ENCODE measurements around the gene VPS13C.

Gene VPS13C

DNA sequence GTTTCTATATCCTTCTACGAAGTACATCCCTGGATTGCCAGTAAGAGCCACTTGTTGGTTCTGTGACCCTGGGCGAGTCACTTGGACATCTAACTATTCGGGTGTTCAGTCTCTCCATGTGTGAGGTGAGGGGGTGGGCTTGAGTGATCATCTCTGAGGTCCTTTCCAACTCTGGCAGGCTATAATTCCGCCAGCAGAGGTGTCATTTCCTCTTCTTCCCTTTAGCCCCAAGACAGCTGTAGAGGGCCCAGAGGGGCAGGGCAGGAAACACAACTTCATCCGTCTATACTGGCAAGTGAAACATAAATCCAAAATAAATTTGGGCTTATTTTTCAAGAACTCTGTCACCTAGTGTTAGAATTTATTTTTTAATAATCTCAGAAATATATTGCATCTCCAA lies 44.6 kb upstream of the VPS13C start:
- no peak overlapping the region for H3K4me3 ChIP-seq (ENCODE audit: low read depth, low read length)
- TF ChIP-seq, protein P1, sequence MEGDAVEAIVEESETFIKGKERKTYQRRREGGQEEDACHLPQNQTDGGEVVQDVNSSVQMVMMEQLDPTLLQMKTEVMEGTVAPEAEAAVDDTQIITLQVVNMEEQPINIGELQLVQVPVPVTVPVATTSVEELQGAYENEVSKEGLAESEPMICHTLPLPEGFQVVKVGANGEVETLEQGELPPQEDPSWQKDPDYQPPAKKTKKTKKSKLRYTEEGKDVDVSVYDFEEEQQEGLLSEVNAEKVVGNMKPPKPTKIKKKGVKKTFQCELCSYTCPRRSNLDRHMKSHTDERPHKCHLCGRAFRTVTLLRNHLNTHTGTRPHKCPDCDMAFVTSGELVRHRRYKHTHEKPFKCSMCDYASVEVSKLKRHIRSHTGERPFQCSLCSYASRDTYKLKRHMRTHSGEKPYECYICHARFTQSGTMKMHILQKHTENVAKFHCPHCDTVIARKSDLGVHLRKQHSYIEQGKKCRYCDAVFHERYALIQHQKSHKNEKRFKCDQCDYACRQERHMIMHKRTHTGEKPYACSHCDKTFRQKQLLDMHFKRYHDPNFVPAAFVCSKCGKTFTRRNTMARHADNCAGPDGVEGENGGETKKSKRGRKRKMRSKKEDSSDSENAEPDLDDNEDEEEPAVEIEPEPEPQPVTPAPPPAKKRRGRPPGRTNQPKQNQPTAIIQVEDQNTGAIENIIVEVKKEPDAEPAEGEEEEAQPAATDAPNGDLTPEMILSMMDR (IDR thresholded peaks at IDR 0.05; ENCODE audit: low read depth, low read length): no peak

DNA sequence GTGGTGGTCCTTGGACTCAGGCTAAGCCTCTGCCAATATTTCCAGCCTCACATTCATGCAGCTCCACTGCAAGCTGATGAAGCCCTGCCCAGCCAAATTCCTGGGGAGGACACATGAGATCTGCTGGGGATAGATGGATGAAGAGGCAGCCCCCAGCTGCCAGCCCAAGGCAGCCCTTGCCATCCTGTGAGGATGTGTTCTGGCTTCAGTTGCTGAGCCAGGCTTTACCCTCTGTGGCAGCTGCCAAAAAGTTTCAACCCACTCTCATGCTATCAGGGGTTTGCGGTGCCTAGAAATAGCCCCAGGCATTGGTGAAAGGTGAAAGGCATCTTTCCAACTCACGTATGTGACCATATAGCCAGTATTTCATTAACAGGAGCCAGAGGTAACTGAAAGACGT lies 44.2 kb upstream of the VPS13C start:
- no peak overlapping the region for H3K4me3 ChIP-seq (ENCODE audit: low read depth, low read length)
- TF ChIP-seq, protein P1 (IDR thresholded peaks at IDR 0.05; ENCODE audit: low read depth, low read length): no peak

DNA sequence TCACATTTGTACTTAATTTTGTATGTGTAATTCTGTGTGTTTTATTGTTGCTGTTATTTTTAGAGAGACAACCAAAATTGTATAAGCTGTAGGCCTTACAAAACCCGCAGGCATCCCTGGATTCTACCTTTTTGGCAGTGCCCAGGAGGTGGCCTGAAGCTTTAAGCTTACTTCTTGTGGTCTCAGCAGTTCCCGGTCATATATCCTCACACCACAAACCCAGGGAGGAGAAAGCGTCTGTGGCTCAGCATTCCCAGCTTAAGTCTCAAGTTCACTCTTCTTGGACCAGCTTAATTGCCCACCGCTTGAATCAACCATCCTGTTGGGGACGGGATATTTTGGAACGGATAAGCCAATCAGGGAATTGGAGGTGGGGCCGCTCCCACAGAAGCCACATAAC lies 43.2 kb upstream of the VPS13C start:
- TF ChIP-seq, protein P1 (IDR thresholded peaks at IDR 0.05; ENCODE audit: low read depth, low read length): no peak
- no peak overlapping the region for H3K4me3 ChIP-seq (ENCODE audit: low read depth, low read length)

DNA sequence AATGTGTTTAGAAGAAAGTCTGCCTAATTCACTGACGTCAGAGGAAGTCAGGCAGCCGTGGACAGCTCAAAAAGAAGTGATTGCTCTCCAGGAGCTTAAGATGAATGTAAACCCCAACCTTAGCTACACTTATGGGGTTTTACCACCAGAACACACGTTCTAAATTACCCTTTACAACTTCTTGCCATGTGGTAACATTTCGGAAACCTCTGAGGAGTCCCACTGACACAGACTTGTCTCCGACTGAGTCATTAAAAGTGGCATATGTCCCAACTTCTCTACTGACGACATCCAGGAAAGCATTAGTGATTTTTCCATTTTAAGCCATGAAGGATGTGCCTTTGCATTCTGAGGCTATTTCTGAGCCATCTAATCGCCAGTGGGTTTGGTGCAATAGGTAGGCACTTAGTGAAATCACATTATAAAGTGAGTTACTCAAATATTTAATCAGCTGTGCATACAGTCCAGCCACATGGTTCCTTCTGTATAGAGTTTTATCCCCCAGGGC lies 38.9 kb upstream of the VPS13C start:
- no peak overlapping the region for H3K4me3 ChIP-seq (ENCODE audit: low read depth, low read length)
- TF ChIP-seq, protein P1 (IDR thresholded peaks at IDR 0.05; ENCODE audit: low read depth, low read length): no peak

DNA sequence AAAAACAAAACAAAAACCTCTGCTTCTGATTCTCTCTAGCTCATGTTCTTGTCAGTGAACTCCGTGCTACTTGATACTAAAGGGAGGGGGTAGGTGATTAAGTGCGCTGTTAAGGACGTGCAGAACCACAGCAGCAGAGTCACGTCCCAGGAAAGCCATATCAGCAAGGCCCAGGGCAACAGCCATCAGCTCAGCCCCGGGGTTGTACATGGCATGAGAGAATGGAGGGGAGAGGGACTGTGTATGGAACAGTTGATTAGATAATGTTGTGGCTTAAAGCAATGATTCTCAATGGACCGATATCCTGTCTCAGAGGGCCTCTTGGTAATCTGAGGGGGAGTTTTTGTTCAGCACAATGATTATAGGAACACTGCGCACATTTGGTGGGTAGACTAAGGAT lies 34.1 kb upstream of the VPS13C start:
- TF ChIP-seq, protein P1 (IDR thresholded peaks at IDR 0.05; ENCODE audit: low read depth, low read length): no peak
- no peak overlapping the region for H3K4me3 ChIP-seq (ENCODE audit: low read depth, low read length)

DNA sequence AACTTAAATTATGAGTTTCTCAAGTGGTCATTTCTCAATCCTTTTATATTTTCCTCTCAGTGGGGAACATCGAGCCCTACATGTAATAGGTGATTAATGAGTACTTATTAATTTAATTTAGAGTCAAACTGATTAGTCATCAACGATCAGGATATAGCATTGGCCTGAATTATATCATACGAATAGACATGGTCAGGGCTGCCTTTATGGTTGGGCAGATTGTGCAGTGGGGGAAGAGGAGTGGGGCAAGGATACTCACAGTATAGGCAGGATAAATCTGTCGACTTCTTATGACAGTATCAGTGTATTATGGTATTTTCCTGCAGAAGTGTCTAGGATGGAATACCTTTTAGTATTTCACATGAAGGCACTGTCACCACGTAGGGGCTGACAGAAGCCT lies 33.6 kb upstream of the VPS13C start:
- no peak overlapping the region for H3K4me3 ChIP-seq (ENCODE audit: low read depth, low read length)
- TF ChIP-seq, protein P1 (IDR thresholded peaks at IDR 0.05; ENCODE audit: low read depth, low read length): no peak

DNA sequence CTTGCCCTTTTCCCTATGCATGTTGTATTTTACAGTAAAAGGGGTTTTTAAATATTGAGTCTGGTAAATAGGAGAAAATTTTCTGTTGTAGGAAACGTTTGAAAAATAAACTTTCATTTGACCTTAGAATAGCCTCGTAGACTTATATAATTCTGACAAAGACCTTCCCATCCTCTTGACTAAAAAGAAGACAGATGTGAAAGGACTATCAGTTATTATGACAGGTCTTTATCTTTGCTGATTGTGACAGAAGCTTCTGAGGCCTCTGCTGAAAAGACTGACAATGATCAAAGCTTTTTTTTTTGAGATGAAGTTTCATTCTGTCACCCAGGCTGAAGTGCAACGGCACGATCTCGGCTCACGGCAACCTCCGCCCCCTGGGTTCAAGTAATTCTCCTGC lies 30.7 kb upstream of the VPS13C start:
- H3K4me3 ChIP-seq (ENCODE audit: low read depth, low read length): no peak overlapping the region
- TF ChIP-seq, protein P1 (IDR thresholded peaks at IDR 0.05; ENCODE audit: low read depth, low read length): no peak

Data from WI38 (cell line).